MCF 10A (cell line): Measurements from ENCODE around the gene SMAP1. TPM values are rescaled to one million over a fixed set of nuclear protein-coding genes. Genes with fewer than 3 reads are reported as not detected.

Experiments
- BruUV-seq: library from RNA; stranded (reverse); fragments of 400-500 nt; replicated peaks from 2 replicates; lab custom pipeline; 2021; lab: Mats Ljungman, UMichigan
- CTCF ChIA-PET: fragments of 300-600 bp; sonication (Branson Sonifier 250); formaldehyde crosslinking; extraction: SDS; loops from one replicate; lab custom pipeline; 2021; ENCODE audit warnings: antibody characterized with exemption, inconsistent platforms; lab: Yijun Ruan, JAX
- POLR2A ChIA-PET: fragments of 300-600, 350-650 bp; sonication (Branson Sonifier 250); formaldehyde crosslinking; extraction: SDS; loops from one replicate; lab custom pipeline; 2020; ENCODE audit warnings: antibody characterized with exemption, inconsistent platforms; lab: Yijun Ruan, JAX
- DNase-seq: peaks from one replicate; pipeline ENCODE4 v3.0.0-alpha.2; 2018; ENCODE audit not compliant: unreplicated experiment
- H3K27ac Mint-ChIP-seq: one replicate; pipeline ENCODE4 v1.8.0; 2022; ENCODE audit warnings: mild to moderate bottlenecking, low read depth, mixed read lengths; ENCODE audit not compliant: unreplicated experiment
- H3K27me3 Mint-ChIP-seq: one replicate; pipeline ENCODE4 v1.8.0; 2022; ENCODE audit warnings: mixed read lengths; ENCODE audit not compliant: insufficient read depth, unreplicated experiment
- H3K36me3 Mint-ChIP-seq: one replicate; pipeline ENCODE4 v1.8.0; 2022; ENCODE audit warnings: mild to moderate bottlenecking, moderate library complexity, mixed read lengths; ENCODE audit not compliant: insufficient read depth, unreplicated experiment
- H3K4me1 Mint-ChIP-seq: one replicate; pipeline ENCODE4 v1.8.0; 2022; ENCODE audit warnings: mixed read lengths; ENCODE audit not compliant: insufficient read depth, unreplicated experiment
- H3K4me3 Mint-ChIP-seq: one replicate; pipeline ENCODE4 v1.8.0; 2022; ENCODE audit warnings: mild to moderate bottlenecking, moderate library complexity, mixed read lengths; ENCODE audit not compliant: unreplicated experiment
- H3K9me3 Mint-ChIP-seq: one replicate; pipeline ENCODE4 v1.8.0; 2022; ENCODE audit warnings: mixed read lengths; ENCODE audit not compliant: unreplicated experiment
- CTCF ChIP-seq: fragments of 200-600 bp; IDR thresholded peaks from one replicate; pipeline ENCODE4 v1.8.0; 2022; ENCODE audit warnings: antibody characterized with exemption, mild to moderate bottlenecking; ENCODE audit not compliant: unreplicated experiment
- intact Hi-C: fragments of 100-400 bp; cut with micrococcal nuclease; formaldehyde crosslinking; loops from 2 replicates; pipeline ENCODE4 v1.14.1; 2022
- total RNA-seq: library from RNA; stranded (reverse); gene quantifications from 2 replicates; pipeline ENCODE4 v1.2.3, GENCODE V29; 2022

The SMAP1 gene
- total RNA-seq, 1 experiment from 2014 or later: 26.5 TPM

- BruUV-seq: no TSS peak
- no peak for TF ChIP-seq CTCF
- Mint-ChIP-seq H3K27ac (no peak overlapping the region), H3K4me3 (no peak overlapping the region), H3K36me3 (no peaks in the 10 kb centered on the region), H3K4me1 (no peaks in the 10 kb centered on the region), H3K9me3 (peaks cover 18% of the 10 kb centered on the region), H3K27me3 (no peaks in the 10 kb centered on the region)
- DNase-seq: no peak
- ChIA-PET POLR2A (no interaction called here), CTCF (interaction anchor here (0.5 to 3.3 kb wide), 4 partner anchors 10 to 173 kb away, joined by 4 to 13 read pairs (median 8); no protein-coding TSS in a partner anchor)
- intact Hi-C loops: no loop called here
These were observed 49.5 kb downstream of the SMAP1 start for GRCh38 chr6:70717038-70717801.

GRCh38 chr6:70724524-70724923 lies 56.8 kb downstream of the SMAP1 start:
- no peak overlapping the region for H3K27ac Mint-ChIP-seq
- no peak for DNase-seq
- TF ChIP-seq CTCF: no peak
- peaks cover 4% of the 10 kb centered on the region for H3K36me3 Mint-ChIP-seq
- H3K9me3 Mint-ChIP-seq: no peaks in the 10 kb centered on the region
- no peaks in the 10 kb centered on the region for H3K27me3 Mint-ChIP-seq
- ChIA-PET POLR2A (interaction anchor here (0.6 kb wide), 1 partner anchor 79 kb away, joined by 6 read pairs; no protein-coding TSS in a partner anchor), CTCF (no interaction called here)
- intact Hi-C loops: no loop called here
- H3K4me1 Mint-ChIP-seq: no peaks in the 10 kb centered on the region
- no peak overlapping the region for H3K4me3 Mint-ChIP-seq
- no TSS peak for BruUV-seq

DNA sequence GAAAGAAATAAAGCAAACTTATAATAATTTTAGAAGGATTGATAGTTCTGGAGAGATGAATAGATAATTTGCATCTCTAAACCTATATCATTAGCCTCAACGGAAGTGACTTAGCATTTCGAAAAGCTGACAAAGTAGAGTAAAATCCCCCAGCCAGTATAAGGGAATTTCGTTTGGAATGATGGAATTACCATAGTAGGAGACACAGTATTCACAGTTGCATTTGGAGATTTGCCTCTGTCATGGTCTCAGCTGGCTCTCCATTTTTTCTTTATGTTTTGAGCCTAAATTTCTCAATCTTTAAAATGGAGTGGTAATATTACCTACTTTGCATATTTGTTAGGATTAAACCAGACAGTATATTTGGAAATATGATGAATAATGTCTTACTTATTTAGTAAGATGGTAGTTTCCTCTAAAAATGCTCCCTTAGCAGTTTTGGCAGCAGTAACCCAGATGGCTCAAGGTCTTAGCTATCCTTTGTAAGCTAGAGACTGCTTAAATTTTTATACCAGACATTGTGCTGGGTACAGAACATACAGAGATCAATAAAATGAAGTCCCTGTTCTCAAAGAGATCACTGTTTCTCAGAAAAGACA lies 58.2 kb downstream of the SMAP1 start:
- intact Hi-C loops: no loop called here
- no peak for TF ChIP-seq CTCF
- CTCF ChIA-PET: interaction anchor here (1.3 kb wide), 1 partner anchor 158 kb away, joined by 7 read pairs; no protein-coding TSS in a partner anchor

GRCh38 chr6:70734381-70734780 lies 66.7 kb downstream of the SMAP1 start:
- H3K9me3 Mint-ChIP-seq: no peaks in the 10 kb centered on the region
- H3K4me3 Mint-ChIP-seq: no peak overlapping the region
- intact Hi-C loops: no loop called here

More for the DNA sequence above, 58.2 kb downstream of the SMAP1 start:
- Mint-ChIP-seq H3K36me3 (peaks cover 4% of the 10 kb centered on the region), H3K9me3 (no peaks in the 10 kb centered on the region), H3K4me1 (no peaks in the 10 kb centered on the region), H3K27ac (no peak overlapping the region), H3K27me3 (no peaks in the 10 kb centered on the region), H3K4me3 (no peak overlapping the region)
- no TSS peak for BruUV-seq
- peak; percentile 4 for DNase-seq
- POLR2A ChIA-PET: no interaction called here

More at GRCh38 chr6:70734381-70734780, 66.7 kb downstream of the SMAP1 start:
- POLR2A ChIA-PET: no interaction called here
- Mint-ChIP-seq H3K4me1 (no peaks in the 10 kb centered on the region), H3K27me3 (no peaks in the 10 kb centered on the region), H3K36me3 (peaks cover 6% of the 10 kb centered on the region), H3K27ac (no peak overlapping the region)
- TF ChIP-seq CTCF: no peak
- BruUV-seq: no TSS peak
- DNase-seq: no peak
- CTCF ChIA-PET: interaction anchor here (1.0 kb wide), 1 partner anchor 123 kb away, joined by 4 read pairs; no protein-coding TSS in a partner anchor
